IMR-90 (cell line): ENCODE results near the gene ZNF212.

ENCODE experiments used
- BHLHE40 ChIP-seq: fragments of 150-350 bp; IDR thresholded peaks from 2 replicates; pipeline ENCODE4 v1.6.1; 2016; ENCODE audit warnings: mild to moderate bottlenecking, low read depth, low read length
- CEBPB ChIP-seq: IDR thresholded peaks from 2 replicates; pipeline ENCODE4 v1.6.1; 2012; ENCODE audit warnings: low read depth, low read length, improper control_type of control experiment
- CHD1 ChIP-seq: IDR thresholded peaks from 2 replicates; pipeline ENCODE4 v1.6.1; 2012; ENCODE audit warnings: low read depth, low read length, improper control_type of control experiment
- FOS ChIP-seq: fragments of 150-350 bp; IDR thresholded peaks from 2 replicates; pipeline ENCODE4 v1.6.1; 2016; ENCODE audit warnings: low read depth, low read length
- MAZ ChIP-seq: IDR thresholded peaks from 2 replicates; pipeline ENCODE4 v1.6.1; 2012; ENCODE audit warnings: low read depth, mild to moderate bottlenecking, low read length, improper control_type of control experiment, moderate library complexity, borderline replicate concordance
- MXI1 ChIP-seq: IDR thresholded peaks from 2 replicates; pipeline ENCODE4 v1.6.1; 2012; ENCODE audit warnings: low read depth, mild to moderate bottlenecking, low read length, moderate library complexity, borderline replicate concordance
- POLR2A ChIP-seq: IDR thresholded peaks from 2 replicates; pipeline ENCODE4 v1.6.1; 2012; ENCODE audit warnings: mild to moderate bottlenecking, low read depth, low read length
- RAD21 ChIP-seq: IDR thresholded peaks from 2 replicates; pipeline ENCODE4 v1.6.1; 2012; ENCODE audit warnings: low read length, improper control_type of control experiment
- RCOR1 ChIP-seq: IDR thresholded peaks from 2 replicates; pipeline ENCODE4 v1.6.1; 2012; ENCODE audit warnings: mild to moderate bottlenecking, low read length, improper control_type of control experiment; ENCODE audit not compliant: insufficient replicate concordance
- RFX5 ChIP-seq: IDR thresholded peaks from 2 replicates; pipeline ENCODE4 v1.8.0; 2012; ENCODE audit warnings: low read depth, mild to moderate bottlenecking, low read length, moderate library complexity
- SMC3 ChIP-seq: fragments of 150-350 bp; IDR thresholded peaks from 2 replicates; pipeline ENCODE4 v1.6.1; 2016; ENCODE audit warnings: low read depth, mild to moderate bottlenecking, antibody characterized with exemption, low read length, moderate library complexity
- TF ChIP-seq, protein P1 (sequence below): fragments of 150-350 bp; IDR thresholded peaks from 2 replicates; pipeline ENCODE4 v1.6.1; 2017; ENCODE audit warnings: mild to moderate bottlenecking, antibody characterized with exemption, low read length, low read depth
- TF ChIP-seq, protein P2 (sequence below): conservative IDR thresholded peaks from 2 replicates; pipeline ENCODE4 v1.5.1; 2012; ENCODE audit warnings: mild to moderate bottlenecking, low read depth, low read length, improper control_type of control experiment
- TF ChIP-seq, protein P3 (sequence below): fragments of 150-350 bp; IDR thresholded peaks from 2 replicates; pipeline ENCODE4 v1.6.1; 2016; ENCODE audit warnings: low read depth, mild to moderate bottlenecking, low read length, moderate library complexity, borderline replicate concordance

DNA sequence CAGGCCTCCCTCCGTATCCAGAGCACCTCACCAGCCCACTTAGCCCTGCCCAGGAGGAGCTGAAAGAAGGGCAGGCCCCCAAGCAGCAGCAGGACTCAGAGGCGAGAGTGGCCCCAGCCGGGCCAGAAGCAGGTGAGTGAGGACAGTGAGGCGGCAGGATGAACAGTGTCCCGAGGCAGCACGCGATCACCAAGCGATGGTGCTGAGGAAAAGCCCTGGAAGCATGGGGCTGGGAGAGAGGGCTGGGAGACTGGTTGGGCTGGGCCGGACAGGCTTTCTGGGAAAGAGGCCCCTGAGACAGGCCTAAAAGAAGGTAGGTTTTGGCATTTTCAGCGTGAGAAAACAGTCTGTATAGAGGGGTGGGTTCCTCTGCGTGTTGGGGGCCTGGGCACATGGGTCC lies 38.9 kb downstream of the ZNF212 start:
- TF ChIP-seq, protein P1, sequence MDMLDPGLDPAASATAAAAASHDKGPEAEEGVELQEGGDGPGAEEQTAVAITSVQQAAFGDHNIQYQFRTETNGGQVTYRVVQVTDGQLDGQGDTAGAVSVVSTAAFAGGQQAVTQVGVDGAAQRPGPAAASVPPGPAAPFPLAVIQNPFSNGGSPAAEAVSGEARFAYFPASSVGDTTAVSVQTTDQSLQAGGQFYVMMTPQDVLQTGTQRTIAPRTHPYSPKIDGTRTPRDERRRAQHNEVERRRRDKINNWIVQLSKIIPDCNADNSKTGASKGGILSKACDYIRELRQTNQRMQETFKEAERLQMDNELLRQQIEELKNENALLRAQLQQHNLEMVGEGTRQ = no peak
- TF ChIP-seq, protein P2, sequence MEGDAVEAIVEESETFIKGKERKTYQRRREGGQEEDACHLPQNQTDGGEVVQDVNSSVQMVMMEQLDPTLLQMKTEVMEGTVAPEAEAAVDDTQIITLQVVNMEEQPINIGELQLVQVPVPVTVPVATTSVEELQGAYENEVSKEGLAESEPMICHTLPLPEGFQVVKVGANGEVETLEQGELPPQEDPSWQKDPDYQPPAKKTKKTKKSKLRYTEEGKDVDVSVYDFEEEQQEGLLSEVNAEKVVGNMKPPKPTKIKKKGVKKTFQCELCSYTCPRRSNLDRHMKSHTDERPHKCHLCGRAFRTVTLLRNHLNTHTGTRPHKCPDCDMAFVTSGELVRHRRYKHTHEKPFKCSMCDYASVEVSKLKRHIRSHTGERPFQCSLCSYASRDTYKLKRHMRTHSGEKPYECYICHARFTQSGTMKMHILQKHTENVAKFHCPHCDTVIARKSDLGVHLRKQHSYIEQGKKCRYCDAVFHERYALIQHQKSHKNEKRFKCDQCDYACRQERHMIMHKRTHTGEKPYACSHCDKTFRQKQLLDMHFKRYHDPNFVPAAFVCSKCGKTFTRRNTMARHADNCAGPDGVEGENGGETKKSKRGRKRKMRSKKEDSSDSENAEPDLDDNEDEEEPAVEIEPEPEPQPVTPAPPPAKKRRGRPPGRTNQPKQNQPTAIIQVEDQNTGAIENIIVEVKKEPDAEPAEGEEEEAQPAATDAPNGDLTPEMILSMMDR = no peak
- TF ChIP-seq RCOR1 (no peak), CHD1 (no peak), POLR2A (no peak), RFX5 (no peak), CEBPB (no peak), BHLHE40 (no peak), SMC3 (no peak), FOS (no peak), MXI1 (no peak), MAZ (no peak), RAD21 (no peak)
- TF ChIP-seq, protein P3, sequence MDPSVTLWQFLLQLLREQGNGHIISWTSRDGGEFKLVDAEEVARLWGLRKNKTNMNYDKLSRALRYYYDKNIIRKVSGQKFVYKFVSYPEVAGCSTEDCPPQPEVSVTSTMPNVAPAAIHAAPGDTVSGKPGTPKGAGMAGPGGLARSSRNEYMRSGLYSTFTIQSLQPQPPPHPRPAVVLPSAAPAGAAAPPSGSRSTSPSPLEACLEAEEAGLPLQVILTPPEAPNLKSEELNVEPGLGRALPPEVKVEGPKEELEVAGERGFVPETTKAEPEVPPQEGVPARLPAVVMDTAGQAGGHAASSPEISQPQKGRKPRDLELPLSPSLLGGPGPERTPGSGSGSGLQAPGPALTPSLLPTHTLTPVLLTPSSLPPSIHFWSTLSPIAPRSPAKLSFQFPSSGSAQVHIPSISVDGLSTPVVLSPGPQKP = no peak
